Hematopoietic multipotent progenitor cell (in vitro differentiated cells): ENCODE data around the gene MRM2. TPM values are rescaled to one million over a fixed set of nuclear protein-coding genes. Genes with fewer than 3 reads are reported as not detected.

Experiments used
- DNase-seq, 3 donors: peaks; one replicate each; pipeline ENCODE4 v3.0.0-alpha.2; 2011 to 2015; ENCODE audit warnings: low read depth in 2 of 3, low spot score in 2 of 3
- total RNA-seq: library from RNA; depleted of rRNA; stranded (reverse); fragments of >200 nt; gene quantifications from one replicate; pipeline ENCODE4 v1.2.3, GENCODE V29; 2012

Gene MRM2
- total RNA-seq, 1 donor, result 12.7 TPM

DNA sequence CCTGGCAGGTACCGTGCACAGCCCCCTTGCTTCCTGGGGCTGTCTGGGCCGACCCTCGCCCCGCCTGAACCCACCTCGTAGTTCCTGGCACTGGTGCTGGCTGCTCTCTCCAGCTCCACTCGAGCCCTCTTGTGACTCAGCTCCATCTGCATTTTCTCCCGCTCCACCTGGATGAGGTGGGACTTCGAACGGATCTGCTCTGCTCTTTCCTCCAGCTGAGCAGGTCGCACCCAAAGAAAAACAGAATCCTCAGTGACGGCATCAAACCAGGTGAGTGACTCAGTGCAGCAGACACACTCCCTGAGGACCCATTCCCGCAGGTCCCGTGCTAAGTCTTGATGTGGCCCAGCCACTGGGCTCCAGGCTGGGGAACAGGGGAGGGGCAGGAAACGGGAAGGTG lies 16.7 kb downstream of the MRM2 start:
- no peak for DNase-seq

DNA sequence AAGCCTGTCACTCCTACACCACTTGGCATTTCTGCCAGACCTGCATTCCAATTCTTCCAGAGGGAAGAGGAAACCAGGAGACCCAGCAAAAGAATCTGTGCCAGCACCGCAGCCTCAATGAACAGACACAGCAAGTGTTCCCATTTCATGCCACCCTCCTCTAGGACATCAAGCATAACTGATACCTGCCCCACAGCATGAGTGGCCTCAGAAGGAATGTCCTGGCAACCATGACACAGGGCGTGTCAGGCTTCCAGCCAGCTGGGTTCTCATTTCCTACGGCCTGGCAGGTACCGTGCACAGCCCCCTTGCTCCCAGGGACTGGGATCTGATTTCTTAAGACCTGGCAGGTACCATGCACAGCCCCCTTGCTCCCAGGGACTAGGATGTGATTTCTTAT lies 17.1 kb downstream of the MRM2 start:
- no peak for DNase-seq

DNA sequence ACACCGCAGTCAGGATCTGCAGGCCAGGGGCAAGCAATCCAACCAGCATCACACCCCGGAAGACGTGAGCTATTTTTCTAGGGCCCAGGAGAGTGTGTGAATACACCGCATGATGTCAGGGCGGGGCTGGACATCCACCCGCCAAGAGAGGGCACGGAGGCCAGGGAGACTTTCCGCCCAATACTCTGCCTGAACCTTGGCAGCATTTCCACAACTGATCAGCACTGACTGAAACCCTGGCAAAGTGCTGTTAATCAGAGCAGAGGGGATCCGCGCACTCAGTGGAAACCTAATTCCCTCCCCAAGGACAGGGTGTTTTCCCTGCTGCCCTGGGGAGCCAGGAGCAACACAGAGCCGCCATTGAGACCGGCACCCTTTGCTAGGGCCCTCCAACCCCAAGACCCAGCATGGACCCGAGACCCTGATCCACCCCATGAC lies 17.5 kb downstream of the MRM2 start:
- no peak for DNase-seq

DNA sequence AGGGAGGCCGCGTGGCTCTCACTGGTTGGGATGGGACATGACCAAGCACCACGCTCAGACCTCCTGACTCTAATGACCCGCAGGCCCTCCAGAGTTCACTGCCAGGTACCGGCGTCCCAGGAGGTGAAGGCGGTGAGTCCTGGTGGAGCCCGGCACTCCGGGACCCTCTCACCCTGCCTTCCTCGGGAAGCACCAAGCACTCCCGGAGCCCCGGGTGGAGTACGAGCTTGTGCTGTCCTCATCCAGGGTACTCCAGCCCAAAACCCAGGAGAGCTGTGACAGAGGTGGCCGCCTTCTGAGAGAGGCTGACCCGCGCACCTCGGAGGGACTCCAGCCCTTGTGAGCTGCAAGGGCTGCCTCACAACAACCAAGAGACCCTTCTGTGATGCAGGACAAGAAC lies 18.7 kb downstream of the MRM2 start:
- DNase-seq, result no peak

DNA sequence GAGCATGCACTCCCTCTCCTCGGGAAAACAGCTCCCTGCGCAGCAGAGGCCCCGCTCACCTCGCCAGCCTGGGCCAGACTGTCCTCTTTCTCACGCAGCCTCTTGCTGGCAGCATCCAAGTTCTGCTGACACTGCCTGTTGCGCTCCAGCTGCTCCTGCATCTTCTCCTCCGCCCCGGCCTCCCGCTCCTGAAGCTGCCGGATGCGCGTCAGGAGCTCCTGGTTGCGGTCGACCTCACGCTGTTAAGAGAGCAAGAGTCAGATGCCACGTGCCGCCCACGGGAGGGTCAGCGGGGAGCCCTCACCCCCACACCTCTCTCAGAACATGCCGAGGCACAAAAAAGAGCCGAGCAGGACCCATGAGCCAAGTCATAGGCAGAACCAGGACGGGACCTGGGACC lies 19.5 kb downstream of the MRM2 start:
- DNase-seq, result no peak

DNA sequence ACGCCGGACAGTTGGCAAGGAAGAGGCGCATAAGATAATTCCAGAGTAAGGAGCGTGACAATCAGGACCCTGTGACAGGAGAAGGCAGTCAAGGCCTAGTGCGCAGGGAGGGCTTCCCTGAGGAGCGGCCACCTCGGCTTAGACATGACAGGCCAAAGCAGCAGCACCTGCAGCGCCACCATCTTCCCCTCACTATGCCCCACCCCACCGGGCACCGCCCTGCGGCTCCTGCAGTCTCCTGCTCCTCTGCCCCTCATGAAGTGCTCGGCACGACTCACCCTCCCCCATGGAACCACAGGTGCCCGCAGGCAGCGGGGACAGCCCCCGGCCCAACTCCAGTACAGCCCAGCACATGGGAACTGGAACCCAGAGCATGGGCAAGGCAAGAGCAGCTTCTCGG lies 21.1 kb downstream of the MRM2 start:
- no peak for DNase-seq

DNA sequence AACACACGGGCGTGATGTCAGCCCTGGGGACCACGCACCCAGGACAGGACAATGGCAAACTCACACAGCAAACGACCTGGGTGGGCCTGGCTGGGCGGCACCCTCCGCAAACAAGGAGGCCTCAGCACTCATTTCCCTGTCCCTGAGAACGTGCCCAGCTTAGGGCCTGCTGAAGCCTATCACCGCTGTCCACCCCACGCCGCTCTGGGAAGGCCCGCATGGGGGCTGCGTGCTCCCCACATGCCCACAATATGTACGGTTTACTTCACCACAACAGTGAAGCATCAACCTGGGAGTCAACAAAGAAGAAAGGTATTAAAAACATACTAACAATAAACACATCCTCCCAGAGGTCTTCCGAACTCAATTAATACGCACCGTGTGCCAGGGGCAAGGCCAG lies 21.5 kb downstream of the MRM2 start:
- DNase-seq, result no peak

DNA sequence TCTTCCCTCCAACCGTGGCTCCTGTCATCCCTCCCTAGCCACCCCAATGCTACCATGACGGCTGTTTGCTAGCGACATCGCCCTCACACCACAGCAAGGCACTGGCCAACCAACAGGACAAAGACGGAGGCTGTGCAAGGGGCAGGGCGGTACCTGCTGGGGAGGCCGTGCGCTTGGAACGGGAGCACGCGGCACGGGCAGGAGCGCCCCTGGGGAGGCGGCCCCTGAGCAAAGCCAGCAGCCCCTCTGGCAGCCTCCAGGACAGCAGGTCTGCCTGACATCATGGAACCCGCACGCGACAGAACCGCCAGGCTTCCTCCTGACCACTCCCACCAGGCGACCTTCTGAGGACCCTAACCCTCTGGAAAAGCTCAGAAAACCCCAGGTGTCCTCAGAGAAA lies 22.0 kb downstream of the MRM2 start:
- no peak for DNase-seq

DNA sequence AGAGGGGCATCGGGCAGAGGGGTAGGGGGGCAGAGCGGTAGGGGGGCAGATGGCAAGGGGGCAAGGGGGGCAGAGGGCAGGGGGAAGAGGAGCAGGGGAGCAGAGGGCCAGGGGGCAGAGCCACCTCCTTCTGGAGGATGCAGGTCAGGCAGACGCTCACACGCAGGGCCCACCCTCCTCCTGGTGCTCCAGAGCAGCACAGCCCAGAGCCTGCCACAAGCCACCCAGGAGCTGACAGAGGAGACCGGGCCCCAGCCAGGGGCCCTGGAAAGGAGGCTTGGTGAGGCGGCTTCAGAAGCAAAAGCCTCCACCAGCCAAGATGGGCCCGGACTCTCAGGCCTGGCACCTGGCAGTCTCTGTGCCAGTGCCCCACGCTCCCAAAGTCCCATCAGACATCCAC lies 22.4 kb downstream of the MRM2 start:
- DNase-seq, result no peak

DNA sequence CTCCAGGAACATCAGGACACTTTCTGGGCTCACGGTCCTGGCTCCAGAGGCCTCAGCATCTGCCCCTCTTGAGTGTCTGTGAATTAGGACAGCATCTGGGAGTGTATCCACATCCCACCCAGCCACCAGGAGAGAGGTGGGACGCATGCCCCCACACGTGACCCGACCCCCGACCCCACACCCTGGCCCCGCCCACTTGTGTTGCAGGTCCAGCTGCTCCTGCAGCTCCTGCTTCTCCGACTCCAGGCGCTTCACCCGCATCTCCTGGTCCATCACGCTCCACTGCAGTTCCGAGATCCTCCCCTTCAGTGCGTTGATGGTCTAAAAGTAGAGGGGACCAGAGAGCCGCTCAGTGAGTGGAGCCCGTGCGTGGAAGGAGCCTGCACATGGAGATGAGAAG lies 22.9 kb downstream of the MRM2 start:
- DNase-seq, result no peak

DNA sequence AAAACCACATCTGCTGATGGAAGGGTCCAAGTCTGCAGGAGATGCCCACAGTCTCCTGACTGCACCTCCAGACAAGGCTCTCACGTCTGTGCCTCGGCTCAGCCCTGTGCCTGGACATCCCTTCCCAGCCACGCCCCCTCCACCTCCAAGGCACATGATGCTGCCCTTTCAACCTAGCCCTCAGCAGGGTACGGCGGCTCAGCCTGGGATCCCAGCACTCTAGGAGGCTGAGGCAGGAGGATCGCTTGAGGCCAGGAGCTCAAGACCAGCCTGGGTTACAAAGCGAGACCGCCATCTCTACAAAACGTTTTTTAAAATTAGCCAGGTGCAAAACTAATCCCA lies 23.6 kb downstream of the MRM2 start:
- no peak for DNase-seq

DNA sequence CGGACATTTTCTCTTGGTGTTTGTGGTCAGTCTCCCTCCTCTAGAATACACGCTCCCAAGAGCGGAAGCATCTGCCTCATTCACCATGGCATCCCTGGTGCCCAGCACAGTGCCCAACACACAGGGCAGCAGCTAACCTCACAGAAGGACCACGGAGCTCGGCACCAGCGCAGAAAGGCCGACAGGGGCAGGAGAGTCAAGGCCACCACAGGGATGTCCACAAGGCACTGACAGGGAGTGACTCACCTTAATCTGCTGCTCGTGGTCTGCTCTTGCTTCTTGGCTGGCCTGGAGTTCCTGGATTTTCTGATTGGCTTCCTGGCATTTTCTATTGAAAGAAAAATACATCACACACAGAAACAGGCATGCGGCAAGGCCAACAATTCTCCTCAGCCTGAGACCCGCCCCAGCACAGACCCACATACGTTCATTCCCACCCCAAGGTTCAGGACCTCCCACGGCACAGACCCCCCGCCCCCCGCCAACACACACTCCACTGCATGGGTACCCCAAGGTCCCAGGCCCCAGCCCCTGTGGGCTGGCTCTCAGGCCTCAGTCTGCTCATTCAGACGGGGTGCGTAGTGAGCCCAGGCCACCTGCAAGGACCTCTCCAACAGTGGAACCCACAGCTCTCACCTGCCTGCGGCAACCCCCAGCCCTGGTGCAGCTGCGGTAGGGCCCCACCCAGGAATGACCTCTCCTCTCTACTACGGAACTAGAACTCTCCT lies 24.1 kb downstream of the MRM2 start:
- no peak for DNase-seq

DNA sequence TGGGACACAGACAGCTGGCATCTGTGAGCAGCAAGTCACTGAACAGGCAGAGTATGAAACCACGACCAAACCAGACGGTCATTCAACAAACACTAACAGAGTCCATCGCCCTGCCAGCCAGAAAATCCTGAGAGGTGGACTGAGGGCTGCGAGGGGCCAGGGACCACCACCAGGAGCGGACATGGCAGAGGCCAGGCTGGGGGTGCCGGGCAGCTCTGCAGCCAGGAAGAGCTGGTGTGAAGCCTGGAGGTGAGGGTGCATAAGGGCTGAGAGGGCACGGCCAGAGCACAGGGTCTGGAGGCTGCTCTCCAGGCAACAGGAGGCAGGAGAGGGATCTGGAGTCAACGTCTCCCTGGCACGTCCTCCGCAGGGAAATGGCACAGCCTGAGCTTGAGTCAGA lies 24.8 kb downstream of the MRM2 start:
- no peak for DNase-seq

DNA sequence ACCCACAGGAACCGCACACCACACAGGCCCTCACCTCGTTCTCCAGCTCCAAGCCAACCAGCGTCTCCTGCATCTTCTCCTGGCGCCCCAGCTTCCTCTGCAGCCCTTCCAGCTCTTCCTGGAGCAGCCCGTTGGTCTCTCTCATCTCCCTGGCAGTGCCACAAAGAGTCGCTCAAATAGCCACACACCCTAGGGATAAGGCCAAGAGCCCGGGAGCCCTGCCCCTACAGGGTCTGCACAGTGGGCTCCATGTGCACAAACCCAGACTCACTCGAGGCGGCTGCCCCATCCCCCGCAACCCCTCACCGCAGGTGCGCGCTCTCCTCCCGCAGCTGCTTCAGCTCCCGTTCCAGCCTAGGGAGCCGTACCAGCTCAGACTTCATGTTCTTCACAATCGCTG lies 26.2 kb downstream of the MRM2 start:
- no peak for DNase-seq

DNA sequence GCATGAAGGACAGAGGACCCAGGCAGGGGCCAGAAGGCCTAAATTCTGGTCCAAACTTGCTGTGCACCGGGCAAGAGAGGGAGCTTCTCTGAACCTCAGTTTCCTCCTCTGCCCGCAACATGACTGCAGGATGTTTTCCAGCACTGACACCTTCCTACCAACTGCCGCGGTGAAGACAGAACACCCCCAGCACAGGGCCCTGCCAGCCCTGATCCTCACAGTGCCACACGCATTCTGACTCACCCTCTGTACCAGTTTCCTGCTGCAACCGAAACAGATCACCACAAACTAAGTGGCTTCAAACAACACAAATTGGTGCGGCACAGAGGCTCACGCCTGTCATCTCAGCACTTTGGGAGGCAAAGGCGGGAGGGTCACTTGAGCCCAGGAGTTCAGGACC lies 27.4 kb downstream of the MRM2 start:
- peak in 2 of 3 donors; percentile 14 to 28 for DNase-seq

DNA sequence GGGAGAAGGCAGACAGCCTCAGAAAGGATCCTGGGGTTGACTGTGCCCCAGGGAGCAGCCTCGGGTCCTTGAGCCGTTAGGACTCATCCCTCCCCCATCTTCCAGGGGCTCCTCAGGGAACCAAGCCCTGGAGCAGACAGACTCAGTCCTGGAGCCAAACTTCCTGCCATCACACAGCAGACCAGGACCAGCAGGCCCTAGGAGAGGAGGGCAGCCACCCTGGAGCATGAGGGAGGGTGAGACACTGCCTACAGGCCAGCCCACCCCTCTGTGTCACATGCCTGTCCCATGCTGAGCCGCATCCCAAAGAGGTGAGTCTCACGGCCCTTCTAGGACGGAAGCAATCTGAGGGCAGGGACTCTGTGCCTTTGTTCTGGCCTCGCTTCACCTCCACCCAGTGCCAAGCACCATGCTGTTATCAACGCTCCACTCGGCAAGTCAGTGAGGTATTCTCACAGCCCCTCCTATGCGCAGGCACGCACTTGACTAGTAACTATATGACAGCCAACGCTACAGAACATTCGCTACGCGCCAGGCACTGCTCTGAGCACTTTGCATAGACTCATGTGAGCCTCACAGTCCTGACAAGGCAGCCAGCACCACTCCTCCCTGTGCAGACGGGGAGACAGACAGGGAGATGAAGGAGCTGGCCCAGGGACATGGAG lies 28.3 kb downstream of the MRM2 start:
- no peak for DNase-seq

DNA sequence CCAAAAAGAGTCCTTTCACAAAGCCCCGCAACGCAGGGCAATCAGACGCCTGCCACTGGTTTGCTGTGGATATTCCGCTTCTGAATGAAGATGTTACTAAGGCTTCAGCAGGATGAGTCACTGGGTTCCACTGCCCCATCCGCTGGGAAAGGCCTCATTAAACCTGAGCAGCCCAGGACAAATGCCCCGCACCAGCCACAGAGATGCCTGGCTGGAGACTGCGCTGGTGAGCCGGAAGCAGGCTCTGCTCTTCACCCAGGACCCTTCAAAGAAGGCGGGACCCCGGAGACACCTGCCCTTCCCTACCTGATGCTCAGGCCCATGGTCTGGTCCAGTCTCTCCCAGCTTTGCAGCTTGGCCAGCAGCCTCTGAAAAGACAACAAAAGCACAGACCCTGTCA lies 29.1 kb downstream of the MRM2 start:
- no peak for DNase-seq

DNA sequence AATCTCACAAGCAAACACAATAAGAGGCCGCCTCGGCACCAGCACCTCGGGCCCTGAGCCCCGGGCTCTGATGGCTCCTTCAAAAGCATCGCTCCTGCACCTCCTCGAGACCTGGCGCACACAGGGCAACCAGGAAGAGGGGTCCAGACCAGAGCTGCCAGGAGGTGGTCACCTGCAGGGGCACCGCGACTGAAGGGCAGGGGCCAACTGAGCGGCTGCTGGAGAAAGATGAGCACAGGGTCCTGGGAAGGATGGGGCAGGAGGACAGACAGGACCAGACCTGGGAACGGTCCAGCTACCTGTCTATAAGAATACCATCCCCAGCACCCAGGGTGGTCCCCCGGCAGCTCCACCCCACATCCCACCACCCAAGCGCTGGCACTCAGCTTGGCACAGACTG lies 30.1 kb downstream of the MRM2 start:
- no peak for DNase-seq

DNA sequence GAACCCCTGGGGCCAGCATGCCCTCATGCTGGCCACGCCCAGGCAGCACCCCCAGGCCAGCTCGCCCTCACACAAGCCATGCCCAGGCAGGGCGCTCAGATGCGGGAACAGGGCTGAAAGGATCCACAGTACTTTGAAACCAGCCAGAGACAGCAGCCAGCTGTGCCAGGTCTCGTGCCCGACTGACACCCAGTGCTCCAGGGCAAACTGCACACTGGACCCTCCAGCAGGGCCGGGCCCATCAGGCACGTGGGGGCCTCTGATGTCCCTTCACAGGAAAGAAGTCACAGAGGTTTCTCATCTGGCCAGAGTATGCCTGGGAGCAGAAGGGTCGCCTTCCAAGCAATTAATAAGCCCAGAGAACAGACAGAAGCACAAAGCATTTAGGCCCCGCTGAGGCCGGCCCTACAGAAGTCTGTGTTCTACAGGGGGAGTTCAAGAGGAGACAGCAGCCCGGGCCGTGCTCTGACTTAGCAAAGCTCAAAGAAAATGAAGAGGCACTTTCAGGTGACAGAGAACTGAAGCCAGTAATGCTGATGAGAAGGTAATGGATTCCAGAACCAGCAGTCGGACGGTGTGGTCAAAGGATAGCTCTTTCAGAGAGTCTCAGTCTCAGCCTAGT lies 30.6 kb downstream of the MRM2 start:
- DNase-seq, result no peak

DNA sequence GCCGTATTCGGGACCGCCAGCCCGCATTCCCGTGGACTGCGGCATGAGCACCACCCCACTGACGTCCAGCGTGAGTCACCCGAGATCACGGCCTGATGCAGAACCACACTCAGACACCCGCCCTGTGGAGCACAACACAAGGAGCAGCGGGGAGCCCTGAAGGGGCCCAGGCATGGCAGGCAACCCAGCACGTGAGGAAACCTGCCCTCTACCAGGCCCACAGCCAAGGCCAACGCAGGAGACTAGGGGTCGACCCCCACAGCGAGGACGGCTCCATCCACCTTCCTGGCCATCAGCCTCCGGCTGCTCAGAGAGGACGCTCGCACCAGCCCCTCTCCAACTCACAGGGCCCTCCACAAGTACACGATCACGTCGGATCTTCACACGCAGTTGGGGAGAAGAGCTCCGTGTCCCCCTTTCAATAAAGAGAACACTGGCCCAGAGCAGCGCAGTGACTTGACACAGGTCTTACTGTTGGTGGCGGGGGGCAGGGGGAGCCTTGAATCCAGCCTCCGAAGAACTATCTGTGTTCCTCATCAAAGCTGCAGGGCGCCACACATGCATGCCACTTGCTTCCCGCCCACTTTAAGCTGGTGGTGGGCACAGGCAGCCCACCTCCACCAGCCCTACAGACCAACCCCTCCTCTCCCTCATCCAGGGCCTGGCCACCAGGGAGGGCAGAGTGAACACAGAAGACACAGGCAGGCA lies 31.3 kb downstream of the MRM2 start:
- no peak for DNase-seq

DNA sequence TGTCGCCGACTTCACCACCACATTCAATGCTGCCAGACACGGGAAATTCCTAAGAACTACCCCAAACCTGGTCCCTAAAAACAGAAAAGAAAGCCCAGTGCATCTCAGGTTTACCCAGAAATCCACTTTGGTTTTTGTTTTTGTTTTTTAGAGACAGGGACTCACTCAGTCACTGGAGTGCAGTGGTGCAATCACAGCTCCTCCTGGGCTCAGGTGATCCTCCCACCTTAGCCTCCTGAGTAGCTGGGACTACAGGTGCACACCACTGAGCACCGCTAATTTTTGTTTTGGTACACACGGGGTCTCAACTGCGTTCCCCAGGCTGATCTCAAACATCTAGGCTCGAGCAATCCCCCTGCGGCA lies 32.1 kb downstream of the MRM2 start:
- no peak for DNase-seq
